Ishikawa (cell line): ENCODE data around the gene KIF19.

Source experiments
- EP300 ChIP-seq: IDR thresholded peaks from 2 replicates; pipeline ENCODE4 v1.6.1; 2012; ENCODE audit warnings: borderline replicate concordance
- NFIC ChIP-seq: IDR thresholded peaks from 2 replicates; pipeline ENCODE4 v1.6.1; 2012

- TF ChIP-seq NFIC: no peak
- TF ChIP-seq EP300: no peak
Observed at GRCh38 chr17:74356646-74357465, 30.8 kb downstream of the KIF19 start.
